Keratinocyte (primary cell): ENCODE data around the gene CDKN2AIP. TPM values are rescaled to one million over a fixed set of nuclear protein-coding genes. Genes with fewer than 3 reads are reported as not detected.

Source experiments
- DNase-seq: peaks from one replicate; pipeline ENCODE4 v3.0.0-alpha.2; 2011; ENCODE audit warnings: low read depth, missing footprints, low spot score
- FAIRE-seq: peaks from 2 replicates; lab custom pipeline; 2011; peaks lifted over from hg19 to GRCh38; lab: Jason Lieb, UNC
- H2AFZ ChIP-seq: 2 replicates; pipeline ENCODE4 v1.6.0; 2012; ENCODE audit warnings: low read length, control low read depth, inconsistent platforms; ENCODE audit not compliant: control insufficient read depth
- H3K27ac ChIP-seq: 2 replicates; pipeline ENCODE4 v1.5.1; 2011; ENCODE audit warnings: low read length; ENCODE audit not compliant: control insufficient read depth, insufficient read depth
- H3K27me3 ChIP-seq: 3 replicates; pipeline ENCODE4 v1.6.0; 2011; ENCODE audit warnings: low read length; ENCODE audit not compliant: control insufficient read depth, insufficient read depth; ENCODE audit errors: extremely low read depth
- H3K36me3 ChIP-seq, 2 experiments: 2 replicates in 1 of 2; 3 replicates in 1 of 2; pipeline ENCODE4 v1.5.1; 2011; ENCODE audit warnings: low read length in 2 of 2, mild to moderate bottlenecking in 1 of 2; ENCODE audit not compliant: control insufficient read depth in 2 of 2, insufficient read depth in 2 of 2; ENCODE audit errors: extremely low read depth in 1 of 2
- H3K4me1 ChIP-seq: 3 replicates; pipeline ENCODE4 v1.5.1; 2011; ENCODE audit warnings: low read length; ENCODE audit not compliant: control insufficient read depth, insufficient read depth; ENCODE audit errors: extremely low read depth
- H3K4me2 ChIP-seq: 3 replicates; pipeline ENCODE4 v1.6.0; 2011; ENCODE audit warnings: low read depth, low read length; ENCODE audit not compliant: control insufficient read depth, insufficient read depth; ENCODE audit errors: extremely low read depth
- H3K4me3 ChIP-seq, 3 experiments: fragments of 200-600 bp in 1 of 3; sonication (generic) in 1 of 3; 2 replicates in 2 of 3; 3 replicates in 1 of 3; pipeline ENCODE4 v1.5.1; 2011 to 2016; ENCODE audit warnings: low read length in 3 of 3, mild to moderate bottlenecking in 3 of 3, control low read depth in 2 of 3, inconsistent platforms in 1 of 3, low read depth in 1 of 3, mixed read lengths in 1 of 3, mixed run types in 1 of 3, moderate library complexity in 1 of 3; ENCODE audit not compliant: control insufficient read depth in 2 of 3, insufficient read depth in 2 of 3; ENCODE audit errors: extremely low read depth in 1 of 3
- H3K79me2 ChIP-seq: 2 replicates; pipeline ENCODE4 v1.6.0; 2012; ENCODE audit warnings: low read length; ENCODE audit not compliant: control insufficient read depth, insufficient read depth
- H3K9ac ChIP-seq: 3 replicates; pipeline ENCODE4 v1.6.0; 2011; ENCODE audit warnings: low read length; ENCODE audit not compliant: control insufficient read depth, insufficient read depth; ENCODE audit errors: extremely low read depth
- H3K9me1 ChIP-seq: 3 replicates; pipeline ENCODE4 v1.6.0; 2011; ENCODE audit warnings: low read length; ENCODE audit not compliant: control insufficient read depth, insufficient read depth; ENCODE audit errors: extremely low read depth
- H3K9me3 ChIP-seq: 2 replicates; pipeline ENCODE4 v1.5.1; 2012; ENCODE audit warnings: low read depth, low read length; ENCODE audit not compliant: control insufficient read depth
- H4K20me1 ChIP-seq: 3 replicates; pipeline ENCODE4 v1.6.0; 2011; ENCODE audit warnings: low read length; ENCODE audit not compliant: control insufficient read depth, insufficient read depth; ENCODE audit errors: extremely low read depth
- EZH2 ChIP-seq: IDR thresholded peaks from one replicate; pipeline ENCODE4 v1.6.1; 2012; ENCODE audit warnings: inconsistent platforms, mild to moderate bottlenecking, low read length, moderate library complexity
- dilution Hi-C: fragments of 300-500 bp; cut with MboI; formaldehyde crosslinking; loops from one replicate; pipeline ENCODE4 v1.7.0; 2020; ENCODE audit warnings: low sequenced_read_pairs; ENCODE audit not compliant: extremely low pct_ligation_motif_present
- polyA plus RNA-seq, 5 experiments: library from polyadenylated mRNA; depleted of rRNA in 3 of 5; stranded (reverse) in 3 of 5; stranded (forward) in 1 of 5; unstranded in 1 of 5; fragments of >200 nt; gene quantifications; 1 replicate in 1 of 5; 2 replicates in 3 of 5; 3 replicates in 1 of 5; pipeline versions ENCODE4 v1.2.1 to v1.2.3, GENCODE V29; 2011 to 2012; ENCODE audit warnings: missing spikeins in 2 of 5, low read depth in 1 of 5, low replicate concordance in 1 of 5
- TF ChIP-seq, protein P1 (sequence below), 3 experiments: IDR thresholded peaks in 1 of 3; conservative IDR thresholded peaks in 1 of 3; optimal IDR thresholded peaks in 1 of 3; 2 replicates in 2 of 3; 3 replicates in 1 of 3; pipeline versions ENCODE3 to v1.5.1; 2011; ENCODE audit warnings: low read length in 3 of 3, mild to moderate bottlenecking in 3 of 3, moderate library complexity in 2 of 3, control low read depth in 1 of 3, inconsistent platforms in 1 of 3; ENCODE audit not compliant: insufficient read depth in 2 of 3; ENCODE audit errors: extremely low read depth in 1 of 3

CDKN2AIP gene
- polyA plus RNA-seq, 1 donor (not counting 4 experiments of a cell fraction or from before 2014, with no cell fraction given) = 13.6 TPM

- peaks cover 10% of the 10 kb centered on the region for H3K4me1 ChIP-seq
- no peak overlapping the region for H3K4me2 ChIP-seq
- DNase-seq (no peak), FAIRE-seq (no peak)
- no peaks in the 10 kb centered on the region for H3K36me3 ChIP-seq
- H2AFZ ChIP-seq = no peak overlapping the region
- no peaks in the 10 kb centered on the region for H3K9me1 ChIP-seq
- H3K27me3 ChIP-seq = no peaks in the 10 kb centered on the region
- H3K27ac ChIP-seq = no peak overlapping the region
- no peaks in the 10 kb centered on the region for H3K79me2 ChIP-seq
- H3K9me3 ChIP-seq = no peaks in the 10 kb centered on the region
- no peaks in the 10 kb centered on the region for H4K20me1 ChIP-seq
- no peak overlapping the region for H3K4me3 ChIP-seq
- no peak overlapping the region for H3K9ac ChIP-seq
- dilution Hi-C loops = no loop called here
- no peak for TF ChIP-seq EZH2
- TF ChIP-seq, protein P1, sequence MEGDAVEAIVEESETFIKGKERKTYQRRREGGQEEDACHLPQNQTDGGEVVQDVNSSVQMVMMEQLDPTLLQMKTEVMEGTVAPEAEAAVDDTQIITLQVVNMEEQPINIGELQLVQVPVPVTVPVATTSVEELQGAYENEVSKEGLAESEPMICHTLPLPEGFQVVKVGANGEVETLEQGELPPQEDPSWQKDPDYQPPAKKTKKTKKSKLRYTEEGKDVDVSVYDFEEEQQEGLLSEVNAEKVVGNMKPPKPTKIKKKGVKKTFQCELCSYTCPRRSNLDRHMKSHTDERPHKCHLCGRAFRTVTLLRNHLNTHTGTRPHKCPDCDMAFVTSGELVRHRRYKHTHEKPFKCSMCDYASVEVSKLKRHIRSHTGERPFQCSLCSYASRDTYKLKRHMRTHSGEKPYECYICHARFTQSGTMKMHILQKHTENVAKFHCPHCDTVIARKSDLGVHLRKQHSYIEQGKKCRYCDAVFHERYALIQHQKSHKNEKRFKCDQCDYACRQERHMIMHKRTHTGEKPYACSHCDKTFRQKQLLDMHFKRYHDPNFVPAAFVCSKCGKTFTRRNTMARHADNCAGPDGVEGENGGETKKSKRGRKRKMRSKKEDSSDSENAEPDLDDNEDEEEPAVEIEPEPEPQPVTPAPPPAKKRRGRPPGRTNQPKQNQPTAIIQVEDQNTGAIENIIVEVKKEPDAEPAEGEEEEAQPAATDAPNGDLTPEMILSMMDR (optimal IDR thresholded peaks at IDR 0.05 in 1 of 3, IDR thresholded peaks at IDR 0.05 in 1 of 3, conservative IDR thresholded peaks at IDR 0.05 in 1 of 3; ENCODE audit: extremely low read depth in 1 of 3, insufficient read depth in 2 of 3, low read length in 3 of 3) = no peak
Observed at GRCh38 chr4:183396227-183396637, 48.2 kb upstream of the CDKN2AIP start.

GRCh38 chr4:183397741-183398297, 46.6 kb upstream of the CDKN2AIP start:
- H3K27me3 ChIP-seq = no peaks in the 10 kb centered on the region
- H2AFZ ChIP-seq = peak overlapping the region; percentile 94
- H3K36me3 ChIP-seq = no peaks in the 10 kb centered on the region
- no peaks in the 10 kb centered on the region for H3K79me2 ChIP-seq
- no peaks in the 10 kb centered on the region for H3K9me1 ChIP-seq
- H3K4me3 ChIP-seq = peak overlapping the region; percentile 26 to 79 (median 73)
- no peaks in the 10 kb centered on the region for H4K20me1 ChIP-seq
- peak overlapping the region; percentile 76 for H3K9ac ChIP-seq
- H3K4me1 ChIP-seq = peaks cover 10% of the 10 kb centered on the region
- peak overlapping the region; percentile 94 for H3K4me2 ChIP-seq
- FAIRE-seq = no peak
- H3K27ac ChIP-seq = no peak overlapping the region
- TF ChIP-seq EZH2 = no peak
- TF ChIP-seq, protein P1 (optimal IDR thresholded peaks at IDR 0.05 in 1 of 3, IDR thresholded peaks at IDR 0.05 in 1 of 3, conservative IDR thresholded peaks at IDR 0.05 in 1 of 3; ENCODE audit: extremely low read depth in 1 of 3, insufficient read depth in 2 of 3, low read length in 3 of 3) = no peak
- no peaks in the 10 kb centered on the region for H3K9me3 ChIP-seq
- DNase-seq = no peak
- dilution Hi-C loops = no loop called here
